Muscle of leg (tissue), 11 donors: ENCODE results near the gene GALNT3. TPM values are rescaled to one million over a fixed set of nuclear protein-coding genes. Genes with fewer than 3 reads are reported as not detected.

Experiments
- DNase-seq: peaks from one replicate; pipeline ENCODE4 v3.0.0; 2013
- H3K27ac ChIP-seq: one replicate; pipeline ENCODE4 v1.5.1; 2013; ENCODE audit warnings: mild to moderate bottlenecking, low read length, control low read depth
- H3K27me3 ChIP-seq: one replicate; pipeline ENCODE4 v1.6.1; 2013; ENCODE audit warnings: low read length; ENCODE audit not compliant: control insufficient read depth, insufficient read depth
- H3K36me3 ChIP-seq: one replicate; pipeline ENCODE4 v1.6.1; 2013; ENCODE audit warnings: low read length; ENCODE audit not compliant: control insufficient read depth, insufficient read depth
- H3K4me1 ChIP-seq: one replicate; pipeline ENCODE4 v1.6.1; 2013; ENCODE audit warnings: low read length; ENCODE audit not compliant: control insufficient read depth, insufficient read depth
- H3K4me3 ChIP-seq: one replicate; pipeline ENCODE4 v1.5.1; 2013; ENCODE audit warnings: low read length, control low read depth
- H3K9me3 ChIP-seq: replicated peaks from 2 replicates; pipeline ENCODE4 v1.6.1; 2013; ENCODE audit warnings: low read depth, low read length; ENCODE audit not compliant: control insufficient read depth
- WGBS: methylation state at CpG from one replicate; pipeline ENCODE4 v1.1.5; 2013; ENCODE audit warnings: missing lambda C conversion rate; ENCODE audit not compliant: insufficient coverage; 5-methylcytosine and 5-hydroxymethylcytosine counted together
- polyA plus RNA-seq, 8 donors: library from polyadenylated mRNA; unstranded; fragments of 120-200 nt; gene quantifications; one replicate each; pipeline versions ENCODE4 v1.2.1 to v1.2.3, GENCODE V29; 2013; ENCODE audit warnings: inconsistent platforms in 1 of 8, low replicate concordance in 1 of 8; ENCODE audit not compliant: insufficient read length in 8 of 8, insufficient read depth in 1 of 8
- total RNA-seq: library from RNA; stranded (reverse); fragments of 120-200 nt; gene quantifications from one replicate; pipeline ENCODE4 v1.2.4, GENCODE V29; 2013

The GALNT3 gene
- total and polyA plus RNA-seq, 9 donors, result 0.49 to 3.5 (median 0.92) TPM

DNA sequence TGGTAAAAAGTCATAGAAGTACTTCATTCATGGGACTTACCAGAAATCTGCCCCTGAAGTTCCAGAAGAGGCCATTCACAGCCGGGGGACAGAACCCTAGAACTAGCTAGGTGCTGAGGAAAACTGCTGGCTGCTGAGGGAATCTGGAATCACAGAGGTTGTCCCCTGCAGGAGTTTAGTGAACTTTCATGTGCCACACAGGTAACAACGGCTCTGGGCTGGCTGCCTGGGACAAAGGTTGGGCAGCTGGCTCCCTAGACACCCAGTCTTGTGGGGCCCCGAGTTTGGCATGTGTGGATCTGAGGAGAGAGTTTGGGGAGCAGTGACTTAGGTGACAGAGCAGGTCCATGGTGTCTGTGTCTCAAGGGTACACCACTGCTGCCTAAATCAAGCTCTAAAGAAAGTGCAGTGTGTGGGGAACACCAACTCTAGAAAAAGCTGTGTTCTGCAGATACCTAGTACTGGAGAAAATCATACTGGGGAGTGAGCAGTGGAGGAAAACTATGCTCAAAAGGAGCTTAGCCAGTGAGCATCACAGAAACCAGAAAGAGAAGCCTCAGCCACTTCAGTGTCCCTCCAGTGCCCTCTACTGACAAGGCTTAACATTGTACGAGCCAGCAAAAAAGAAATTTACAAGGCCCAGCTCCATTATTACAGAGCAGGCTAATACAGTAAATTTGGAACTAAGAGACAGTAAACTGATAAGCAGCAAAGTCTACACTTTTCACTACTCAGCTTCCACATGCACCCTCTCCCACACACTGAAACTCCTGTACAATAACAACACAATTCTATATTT, 15.2 kb downstream of the GALNT3 start:
- DNase-seq, result no peak
- Histone ChIP-seq H3K27ac (no peak overlapping the region), H3K36me3 (no peaks in the 10 kb centered on the region), H3K4me1 (no peaks in the 10 kb centered on the region), H3K4me3 (no peak overlapping the region), H3K9me3 (peaks cover 4% of the 10 kb centered on the region), H3K27me3 (no peaks in the 10 kb centered on the region)
- 86% methylated on average over 3 of the region's 4 CpGs for WGBS

DNA sequence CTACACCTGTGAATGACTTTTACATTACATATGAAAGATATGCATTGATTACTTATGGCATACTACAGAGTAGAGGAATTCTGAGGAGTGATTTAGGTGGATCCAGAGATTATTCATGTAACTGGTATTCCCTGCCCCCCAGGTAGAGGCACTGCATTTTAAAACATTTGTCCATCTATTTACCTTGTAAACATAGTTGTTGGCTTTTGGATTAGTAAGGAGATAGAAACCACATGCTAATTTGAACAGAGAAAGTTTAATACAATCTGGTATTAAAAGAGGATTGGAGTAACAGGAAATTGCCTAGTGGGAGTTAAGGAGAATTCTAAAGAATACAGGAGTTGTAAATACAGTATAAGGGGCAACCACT, 15.9 kb downstream of the GALNT3 start:
- Histone ChIP-seq H3K27me3 (no peaks in the 10 kb centered on the region), H3K4me1 (no peaks in the 10 kb centered on the region), H3K9me3 (peaks cover 4% of the 10 kb centered on the region), H3K27ac (no peak overlapping the region), H3K4me3 (no peak overlapping the region), H3K36me3 (no peaks in the 10 kb centered on the region)
- no peak for DNase-seq

DNA sequence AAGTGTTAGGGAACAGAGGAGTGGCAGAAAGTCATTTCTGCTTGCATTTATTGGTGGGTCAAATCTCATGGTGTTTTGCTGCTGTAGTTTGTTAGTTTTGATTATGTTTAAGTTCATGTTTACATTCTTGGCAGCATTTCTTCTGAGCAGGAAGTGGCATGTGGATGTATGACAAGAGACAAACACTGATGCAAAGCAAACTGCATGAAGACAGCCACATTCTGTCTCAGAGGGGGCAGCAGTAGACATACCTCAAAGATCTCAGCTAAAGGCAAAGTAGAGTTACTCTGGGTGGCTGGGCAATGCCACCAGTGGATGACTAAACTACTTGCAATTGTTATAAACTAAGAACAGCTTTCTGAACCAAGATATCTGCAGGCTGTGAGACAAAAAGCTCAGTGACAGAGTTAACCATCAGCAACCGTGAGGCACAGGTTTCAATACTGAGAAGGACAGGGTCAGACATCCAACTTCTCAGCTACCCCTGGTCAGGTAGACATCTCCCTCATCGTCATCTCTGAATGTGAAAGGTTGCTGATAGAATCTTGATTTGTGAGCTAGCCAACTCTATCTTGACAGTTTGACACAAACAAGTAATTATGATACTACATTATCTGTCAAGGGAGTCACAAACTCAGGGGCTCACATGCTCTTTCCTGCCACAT, 16.4 kb downstream of the GALNT3 start:
- Histone ChIP-seq H3K27ac (no peak overlapping the region), H3K27me3 (no peaks in the 10 kb centered on the region), H3K4me1 (no peaks in the 10 kb centered on the region), H3K9me3 (peaks cover 4% of the 10 kb centered on the region), H3K4me3 (no peak overlapping the region), H3K36me3 (no peaks in the 10 kb centered on the region)
- no peak for DNase-seq
- WGBS, result 60% methylated on average over 1 of the region's 2 CpGs

DNA sequence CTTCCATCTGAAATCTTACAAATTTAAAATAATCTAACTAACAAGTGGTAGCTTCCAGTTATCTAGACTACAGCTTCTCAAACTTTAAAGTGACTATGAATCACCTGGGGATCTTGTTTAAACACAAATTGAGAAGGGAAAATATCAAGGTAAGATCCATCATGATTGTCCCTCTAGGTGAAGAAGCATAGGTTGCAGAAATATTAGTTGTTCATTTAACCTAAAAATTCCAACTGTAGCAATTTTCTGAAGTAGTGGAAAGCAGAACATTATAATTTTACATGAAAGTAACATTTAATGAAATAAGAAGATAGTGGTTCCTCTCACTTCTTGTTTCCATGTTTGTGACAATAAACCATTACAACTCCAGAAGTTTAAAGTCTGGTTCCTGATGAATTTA, 17.3 kb downstream of the GALNT3 start:
- Histone ChIP-seq H3K27me3 (no peaks in the 10 kb centered on the region), H3K4me1 (no peaks in the 10 kb centered on the region), H3K9me3 (peaks cover 4% of the 10 kb centered on the region), H3K4me3 (no peak overlapping the region), H3K36me3 (no peaks in the 10 kb centered on the region), H3K27ac (no peak overlapping the region)
- no peak for DNase-seq

DNA sequence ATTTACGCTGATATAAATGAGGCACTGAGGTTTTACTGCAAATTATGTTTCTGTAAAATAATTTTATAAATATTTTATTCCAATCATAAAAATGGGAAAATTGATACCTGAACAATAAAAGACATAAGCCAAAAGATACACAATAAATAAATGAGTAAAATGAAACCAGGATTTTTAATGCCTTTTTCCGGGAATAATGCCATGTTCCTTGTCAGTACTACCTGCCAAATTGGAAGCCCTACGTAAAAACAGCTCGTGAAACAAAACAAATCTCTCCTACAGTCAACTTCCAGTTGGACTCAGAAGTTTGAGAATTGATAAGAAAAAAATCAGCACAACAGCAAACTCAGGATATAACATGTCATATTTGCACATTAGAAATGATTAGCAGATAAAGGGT, 18.0 kb downstream of the GALNT3 start:
- WGBS, result no CpG with 5 or more reads among the region's 4 CpGs
- Histone ChIP-seq H3K36me3 (no peaks in the 10 kb centered on the region), H3K4me3 (no peak overlapping the region), H3K4me1 (no peaks in the 10 kb centered on the region), H3K9me3 (peaks cover 4% of the 10 kb centered on the region), H3K27me3 (no peaks in the 10 kb centered on the region), H3K27ac (no peak overlapping the region)
- DNase-seq, result peak; percentile 24

DNA sequence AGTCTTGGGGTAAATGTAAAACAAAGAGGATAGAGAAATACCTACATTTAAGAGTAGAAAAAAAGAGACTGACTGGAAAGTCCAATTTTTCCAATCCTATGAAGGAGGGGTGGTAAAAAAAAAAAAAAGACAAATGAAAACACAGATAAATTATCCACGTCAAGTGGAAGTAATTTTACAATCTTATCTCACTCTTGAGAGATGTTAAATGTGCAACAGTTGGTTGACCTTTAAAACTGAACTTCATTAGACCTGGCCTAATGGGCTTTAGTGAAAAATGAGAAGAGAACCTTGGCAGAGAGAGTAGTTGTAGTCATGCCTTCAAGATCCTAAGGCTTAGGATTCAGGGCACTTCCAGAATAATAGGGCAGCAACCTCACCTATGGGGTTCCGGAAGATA, 20.4 kb downstream of the GALNT3 start:
- no CpG with 5 or more reads among the region's 2 CpGs for WGBS
- Histone ChIP-seq H3K36me3 (no peaks in the 10 kb centered on the region), H3K4me1 (no peaks in the 10 kb centered on the region), H3K27ac (no peak overlapping the region), H3K27me3 (no peaks in the 10 kb centered on the region), H3K4me3 (no peak overlapping the region), H3K9me3 (no peaks in the 10 kb centered on the region)
- no peak for DNase-seq

DNA sequence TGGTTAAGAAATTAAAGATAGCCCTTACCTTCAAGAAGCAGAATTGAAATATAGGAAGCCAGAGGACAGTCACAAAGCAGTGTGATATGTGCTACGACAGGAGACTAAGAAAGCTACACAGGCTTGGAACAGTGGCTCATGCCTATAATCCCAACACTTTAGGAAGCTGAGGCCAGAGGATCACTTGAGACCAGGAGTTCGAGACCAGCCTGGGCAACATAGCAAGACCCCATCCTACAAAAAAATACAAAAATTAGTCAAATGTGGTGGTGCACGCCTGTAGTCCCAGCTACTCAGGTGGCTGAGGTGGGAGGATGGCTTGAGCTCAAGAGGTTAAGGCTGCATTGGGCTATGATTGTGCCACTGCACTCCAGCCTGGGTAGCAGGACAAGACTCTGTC, 21.9 kb downstream of the GALNT3 start:
- WGBS, result 100% methylated on average over 2 of the region's 3 CpGs
- DNase-seq, result no peak
- H3K27ac ChIP-seq, result no peak overlapping the region
- no peaks in the 10 kb centered on the region for H3K9me3 ChIP-seq
- H3K36me3 ChIP-seq, result no peaks in the 10 kb centered on the region
- H3K4me3 ChIP-seq, result no peak overlapping the region
- H3K27me3 ChIP-seq, result no peaks in the 10 kb centered on the region
- H3K4me1 ChIP-seq, result no peaks in the 10 kb centered on the region

DNA sequence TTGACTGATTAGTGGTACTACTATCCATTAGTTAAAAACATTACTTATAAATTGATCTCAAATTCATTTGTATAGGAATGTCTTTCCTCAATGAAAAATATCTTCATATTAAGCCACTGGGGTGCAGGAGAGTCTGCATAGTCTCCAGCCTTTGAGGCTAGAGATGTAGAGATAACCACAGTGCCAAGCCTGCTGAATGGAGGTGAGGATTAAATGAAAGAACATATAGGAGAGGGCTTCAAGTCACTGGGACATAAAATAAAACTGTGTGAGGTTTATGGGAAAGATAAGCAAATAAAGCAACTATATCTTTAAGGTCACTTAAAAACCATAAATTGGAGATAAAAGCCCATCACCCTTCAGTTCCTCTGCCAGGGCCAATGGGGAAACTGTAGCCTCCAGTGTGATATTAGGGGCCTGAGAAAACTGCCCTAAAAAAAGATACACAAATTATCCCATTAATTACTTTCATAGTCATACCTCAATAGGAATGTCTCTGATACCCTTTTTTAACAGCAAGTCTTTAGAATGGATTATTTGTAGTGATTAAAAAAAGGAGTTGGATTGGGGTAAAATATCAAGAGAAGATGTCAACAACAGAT, 27.6 kb downstream of the GALNT3 start:
- DNase-seq, result no peak
- no peaks in the 10 kb centered on the region for H3K36me3 ChIP-seq
- H3K9me3 ChIP-seq, result no peaks in the 10 kb centered on the region
- no peak overlapping the region for H3K4me3 ChIP-seq
- no peaks in the 10 kb centered on the region for H3K27me3 ChIP-seq
- no peaks in the 10 kb centered on the region for H3K4me1 ChIP-seq
- no peak overlapping the region for H3K27ac ChIP-seq

DNA sequence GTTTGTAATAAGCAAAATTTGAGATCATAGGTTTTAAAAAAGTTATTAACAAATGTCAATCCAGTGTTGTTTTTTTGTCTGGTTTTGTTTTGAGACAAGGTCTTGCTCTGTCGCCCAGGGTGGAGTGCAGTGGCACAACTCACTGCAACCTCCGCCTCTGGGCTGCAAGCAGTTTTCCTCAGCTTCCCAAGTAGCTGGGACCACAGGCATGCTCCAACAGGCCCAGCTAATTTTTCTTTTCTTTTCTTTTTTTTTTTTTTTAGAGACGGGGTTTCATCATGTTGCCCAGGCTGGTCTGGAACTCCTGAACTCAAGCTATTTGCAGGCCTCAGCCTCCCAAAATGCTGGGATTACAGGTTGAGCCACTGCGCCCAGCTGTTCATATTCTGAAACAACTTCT, 31.3 kb downstream of the GALNT3 start:
- WGBS, result 82% methylated on average over 2 of the region's 4 CpGs
- no peak for DNase-seq
- Histone ChIP-seq H3K4me3 (no peak overlapping the region), H3K36me3 (no peaks in the 10 kb centered on the region), H3K27me3 (no peaks in the 10 kb centered on the region), H3K9me3 (no peaks in the 10 kb centered on the region), H3K4me1 (no peaks in the 10 kb centered on the region), H3K27ac (no peak overlapping the region)

DNA sequence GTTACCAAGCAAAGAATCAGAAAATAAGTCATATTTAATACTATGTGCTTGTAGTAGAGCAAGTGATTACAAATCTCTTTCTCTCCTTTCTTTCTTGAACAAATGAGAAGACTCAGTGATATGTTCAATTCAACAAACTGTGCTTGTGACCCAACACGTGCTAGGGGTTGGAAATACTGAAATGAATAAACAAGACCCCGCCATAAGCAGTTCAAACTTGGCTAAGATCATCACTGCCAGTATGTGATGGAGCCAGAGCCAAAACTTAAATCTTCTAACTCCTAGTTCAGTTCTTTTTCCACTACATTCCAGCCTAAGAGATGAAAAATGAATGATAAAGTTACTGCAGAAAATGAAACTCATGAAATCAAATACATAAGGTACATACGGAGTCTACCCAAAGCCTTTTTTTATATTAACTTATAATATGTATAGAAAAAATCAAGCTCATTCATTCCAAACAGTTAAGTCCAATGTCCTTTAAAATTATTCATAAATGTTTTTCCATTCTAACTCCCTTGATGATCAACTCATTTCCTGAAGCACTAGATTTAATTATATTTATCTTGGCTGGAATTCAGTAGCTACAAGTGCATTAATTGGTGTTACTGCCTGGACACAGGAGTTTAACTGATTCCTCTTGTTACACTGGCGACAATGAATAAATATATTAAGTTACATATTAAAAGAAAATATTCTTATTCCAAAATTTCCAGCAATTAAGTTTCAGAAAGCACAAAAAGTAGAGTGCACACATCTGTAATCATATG, 36.0 kb downstream of the GALNT3 start:
- Histone ChIP-seq H3K36me3 (no peaks in the 10 kb centered on the region), H3K4me3 (no peak overlapping the region), H3K27me3 (no peaks in the 10 kb centered on the region), H3K27ac (no peak overlapping the region), H3K4me1 (no peaks in the 10 kb centered on the region), H3K9me3 (no peaks in the 10 kb centered on the region)
- no CpG with 5 or more reads among the region's 4 CpGs for WGBS
- DNase-seq, result peak; percentile 37
